Rectal smooth muscle tissue (tissue), 1 donor: ENCODE data around the gene EPRS1.
A peak's percentile ranks its signal among the peaks of the same experiment; 100 is the strongest.
"Not testable (repeated sequence)": the region's sequence is repeated elsewhere in the genome, so short reads cannot be mapped to it uniquely, and the experiment has no call there.

Experiments
- H3K27ac ChIP-seq: one replicate; pipeline ENCODE4 v1.7.0; 2013; ENCODE audit warnings: low read depth, low read length, inconsistent platforms
- H3K27me3 ChIP-seq: one replicate; pipeline ENCODE4 v1.7.0; 2013; ENCODE audit warnings: low read length; ENCODE audit not compliant: control insufficient read depth, insufficient read depth
- H3K36me3 ChIP-seq: one replicate; pipeline ENCODE4 v1.7.0; 2013; ENCODE audit warnings: low read length; ENCODE audit not compliant: control insufficient read depth, insufficient read depth
- H3K4me1 ChIP-seq: one replicate; pipeline ENCODE4 v1.7.0; 2013; ENCODE audit warnings: low read length; ENCODE audit not compliant: control insufficient read depth, insufficient read depth
- H3K4me3 ChIP-seq: one replicate; pipeline ENCODE4 v1.7.0; 2013; ENCODE audit warnings: low read length
- H3K9ac ChIP-seq: one replicate; pipeline ENCODE4 v1.7.0; 2013; ENCODE audit warnings: low read length

EPRS1 gene

GRCh38 chr1:220062629-220063028, 16.3 kb upstream of the EPRS1 start:
- Histone ChIP-seq H3K4me1 (no peaks in the 10 kb centered on the region), H3K36me3 (peaks cover 10% of the 10 kb centered on the region), H3K27ac (no peak overlapping the region), H3K27me3 (no peaks in the 10 kb centered on the region), H3K4me3 (no peak overlapping the region), H3K9ac (no peak overlapping the region)

DNA sequence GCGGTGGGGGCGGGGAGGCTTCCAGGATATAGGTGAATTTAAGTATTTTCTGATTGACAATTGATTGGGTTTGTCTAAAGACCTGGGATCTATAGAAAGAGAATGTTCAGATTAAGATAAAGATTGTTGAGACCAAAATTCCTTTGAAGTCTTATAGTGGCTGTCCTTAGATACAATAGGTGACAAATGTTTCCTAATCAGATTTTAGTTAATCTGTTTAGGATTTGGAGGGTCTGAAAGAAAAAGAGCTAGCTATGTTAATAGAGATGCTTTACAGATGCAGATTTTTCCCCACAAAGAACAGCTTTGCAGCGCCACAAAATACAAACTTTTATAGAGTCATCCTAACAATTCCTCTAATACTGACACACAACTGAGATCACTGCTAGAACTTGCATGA, 14.6 kb upstream of the EPRS1 start:
- H3K36me3 ChIP-seq, result peaks cover 5% of the 10 kb centered on the region

GRCh38 chr1:220056374-220056773, 10.1 kb upstream of the EPRS1 start:
- Histone ChIP-seq H3K36me3 (no peaks in the 10 kb centered on the region), H3K9ac (no peak overlapping the region), H3K27ac (no peak overlapping the region), H3K4me1 (no peaks in the 10 kb centered on the region), H3K27me3 (no peaks in the 10 kb centered on the region), H3K4me3 (no peak overlapping the region)

More for the DNA sequence above, 14.6 kb upstream of the EPRS1 start:
- no peaks in the 10 kb centered on the region for H3K4me1 ChIP-seq
- no peaks in the 10 kb centered on the region for H3K27me3 ChIP-seq
- H3K9ac ChIP-seq, result no peak overlapping the region
- no peak overlapping the region for H3K27ac ChIP-seq
- H3K4me3 ChIP-seq, result no peak overlapping the region

DNA sequence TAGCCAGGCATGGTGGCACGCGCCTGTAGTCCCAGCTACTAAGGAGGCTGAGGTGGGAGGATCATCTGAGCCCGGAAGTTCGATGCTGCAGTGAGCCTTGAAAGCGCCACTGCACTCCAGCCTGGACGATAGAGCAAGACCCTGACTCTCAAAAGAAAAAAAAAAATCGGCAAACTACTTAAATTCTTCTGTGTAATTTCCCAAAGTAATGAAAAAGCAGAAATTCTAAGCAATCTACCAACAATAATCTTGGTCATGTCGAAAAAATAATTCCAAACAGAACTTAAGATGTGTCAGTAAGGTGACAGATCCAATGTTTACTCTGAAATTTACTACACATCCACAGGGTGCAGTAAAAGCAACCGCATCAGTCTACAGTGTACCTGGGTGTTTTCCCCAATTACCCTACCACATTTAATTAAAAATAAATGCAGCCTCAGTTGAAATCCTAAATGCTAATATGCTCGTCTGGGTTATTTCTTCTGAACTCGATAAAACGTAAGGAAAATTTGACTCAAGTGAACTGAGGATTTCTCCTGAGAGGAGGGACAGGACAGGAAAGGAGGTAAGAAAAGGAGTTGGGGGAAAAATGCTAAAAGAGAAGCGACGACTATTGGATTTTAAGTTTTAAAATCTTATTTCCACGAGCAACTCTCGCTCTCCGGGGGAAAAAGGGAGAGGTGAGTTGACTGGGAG, 801 bp downstream of the EPRS1 start:
- Histone ChIP-seq H3K27me3 (no peaks in the 10 kb centered on the region), H3K4me1 (peaks cover 4% of the 10 kb centered on the region), H3K4me3 (peak overlapping the region; percentile 94), H3K9ac (peak overlapping the region; percentile 66), H3K27ac (peak overlapping the region; percentile 86), H3K36me3 (no peaks in the 10 kb centered on the region)

DNA sequence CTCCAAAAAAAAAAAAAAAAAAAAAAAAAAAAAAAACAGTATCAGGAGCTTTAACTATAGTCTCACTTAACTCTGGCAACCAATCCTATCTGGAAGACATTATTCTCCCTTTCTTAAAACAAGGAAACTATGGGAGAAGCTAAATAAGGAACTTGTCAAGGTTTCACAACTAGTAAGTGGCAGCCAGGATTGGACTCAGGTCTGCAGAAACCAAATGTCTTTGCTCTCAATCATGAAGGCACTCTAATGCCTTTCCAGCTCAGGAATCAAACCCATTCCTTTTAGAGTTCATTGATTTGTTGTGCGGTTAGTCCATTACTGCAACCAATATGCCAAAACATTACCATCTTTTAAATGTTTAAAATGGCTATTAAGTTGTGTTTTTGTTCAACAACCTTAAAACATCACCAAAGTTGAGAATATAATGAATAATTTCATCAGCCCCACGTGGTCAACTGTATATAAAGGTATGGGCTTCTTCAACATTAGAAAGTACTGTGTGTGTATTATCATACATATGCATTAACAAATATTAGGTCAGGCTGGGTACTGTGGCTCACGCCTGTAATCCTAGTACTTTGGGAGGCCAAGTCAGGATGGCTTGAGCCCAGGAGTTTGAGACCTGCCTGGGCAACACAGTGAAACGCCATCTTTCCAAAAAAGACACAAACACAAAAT, 1.5 kb downstream of the EPRS1 start:
- Histone ChIP-seq H3K9ac (no peak overlapping the region), H3K4me1 (peaks cover 4% of the 10 kb centered on the region), H3K27me3 (no peaks in the 10 kb centered on the region), H3K27ac (peak overlapping the region; percentile 86), H3K4me3 (peak overlapping the region; percentile 94), H3K36me3 (peaks cover 3% of the 10 kb centered on the region)

GRCh38 chr1:220043646-220044045, 2.7 kb downstream of the EPRS1 start:
- Histone ChIP-seq H3K27me3 (no peaks in the 10 kb centered on the region), H3K4me3 (no peak overlapping the region), H3K4me1 (peaks cover 4% of the 10 kb centered on the region), H3K36me3 (peaks cover 11% of the 10 kb centered on the region), H3K9ac (no peak overlapping the region), H3K27ac (no peak overlapping the region)

DNA sequence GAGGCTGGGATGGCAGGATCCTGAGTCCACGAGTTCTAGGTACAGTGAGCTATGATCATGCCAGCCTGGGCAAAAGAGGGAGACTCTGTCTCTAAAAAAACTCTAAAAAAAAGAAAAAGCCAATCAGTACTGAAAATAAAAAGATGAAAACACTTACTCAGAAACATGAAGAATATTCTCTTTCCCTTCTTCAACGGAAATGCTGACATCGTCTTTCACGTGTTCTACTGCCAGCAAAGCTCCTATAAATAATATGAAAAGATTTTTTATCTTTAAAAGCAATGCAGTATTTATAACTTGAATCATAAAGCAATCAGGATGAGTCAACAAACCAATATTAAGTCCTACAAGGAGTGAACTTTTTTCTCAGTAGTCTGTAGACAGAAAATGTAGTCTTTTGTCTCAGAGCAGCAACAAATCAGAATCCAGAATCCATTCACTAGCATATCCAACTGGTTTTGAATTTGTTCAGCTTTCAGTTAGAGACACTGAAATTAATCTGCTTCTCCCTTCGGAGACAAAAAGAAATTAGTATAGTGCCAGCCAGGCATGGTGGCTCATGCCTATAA, 6.2 kb downstream of the EPRS1 start:
- no peak overlapping the region for H3K27ac ChIP-seq
- H3K36me3 ChIP-seq, result peaks cover 13% of the 10 kb centered on the region
- no peak overlapping the region for H3K9ac ChIP-seq
- no peak overlapping the region for H3K4me3 ChIP-seq
- H3K4me1 ChIP-seq, result no peaks in the 10 kb centered on the region
- no peaks in the 10 kb centered on the region for H3K27me3 ChIP-seq

DNA sequence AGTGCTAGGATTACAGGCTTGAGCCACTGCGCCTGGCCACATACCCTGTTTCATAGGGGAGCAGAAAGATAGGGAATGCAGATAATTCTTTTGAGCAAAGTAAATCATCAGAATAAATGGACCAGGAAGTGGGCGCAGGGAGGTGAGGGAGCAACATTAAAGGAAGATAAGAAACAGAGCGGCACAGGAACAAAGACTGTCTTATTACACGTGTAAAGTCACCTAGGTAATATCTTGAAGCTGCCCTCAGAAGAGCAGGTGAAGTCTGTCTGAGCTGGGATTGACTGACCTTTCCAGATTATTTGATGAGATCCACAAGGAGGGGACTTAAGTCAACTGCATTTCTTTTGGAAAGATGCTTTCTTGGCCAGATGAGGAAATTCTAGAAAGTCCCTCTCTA, 7.7 kb downstream of the EPRS1 start:
- no peak overlapping the region for H3K27ac ChIP-seq
- no peaks in the 10 kb centered on the region for H3K27me3 ChIP-seq
- H3K4me3 ChIP-seq, result no peak overlapping the region
- H3K36me3 ChIP-seq, result peaks cover 13% of the 10 kb centered on the region
- no peaks in the 10 kb centered on the region for H3K4me1 ChIP-seq
- H3K9ac ChIP-seq, result no peak overlapping the region

GRCh38 chr1:220037810-220038209, 8.5 kb downstream of the EPRS1 start:
- H3K4me1 ChIP-seq, H3K9ac ChIP-seq, H3K27me3 ChIP-seq, H3K4me3 ChIP-seq, H3K27ac ChIP-seq: not testable (repeated sequence)
- peaks cover 13% of the 10 kb centered on the region for H3K36me3 ChIP-seq

DNA sequence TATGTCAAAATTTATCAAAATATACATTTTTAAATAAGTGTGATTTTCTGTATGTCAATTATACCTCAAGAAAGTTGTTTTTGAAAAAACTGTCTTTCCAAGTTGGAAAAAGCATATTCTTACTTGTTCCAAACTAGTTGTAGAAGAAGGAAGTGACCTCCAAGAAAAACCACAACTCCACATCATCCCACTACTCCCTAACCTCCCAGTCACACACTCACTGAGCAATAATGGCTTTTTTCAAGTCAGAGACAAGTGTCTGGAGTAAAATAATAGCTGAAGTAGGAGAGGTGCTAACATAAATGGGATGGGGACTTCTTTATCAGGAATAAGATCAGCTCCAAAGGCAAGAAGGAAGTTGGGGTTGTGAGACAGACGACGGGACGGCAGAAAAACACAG, 13.4 kb downstream of the EPRS1 start:
- H3K36me3 ChIP-seq, result peaks cover 3% of the 10 kb centered on the region
- H3K4me1 ChIP-seq, result no peaks in the 10 kb centered on the region
- no peak overlapping the region for H3K27ac ChIP-seq
- no peaks in the 10 kb centered on the region for H3K27me3 ChIP-seq
- H3K4me3 ChIP-seq, result no peak overlapping the region
- H3K9ac ChIP-seq, result no peak overlapping the region

- Histone ChIP-seq H3K4me1 (no peaks in the 10 kb centered on the region), H3K4me3 (no peak overlapping the region), H3K36me3 (peaks cover 3% of the 10 kb centered on the region), H3K27ac (no peak overlapping the region), H3K9ac (no peak overlapping the region), H3K27me3 (no peaks in the 10 kb centered on the region)
Measured at GRCh38 chr1:220031287-220031686, 15.0 kb downstream of the EPRS1 start.

- Histone ChIP-seq H3K27ac (no peak overlapping the region), H3K4me3 (no peak overlapping the region), H3K4me1 (no peaks in the 10 kb centered on the region), H3K9ac (no peak overlapping the region), H3K36me3 (peaks cover 3% of the 10 kb centered on the region), H3K27me3 (no peaks in the 10 kb centered on the region)
Measured at GRCh38 chr1:220028346-220028895, 17.9 kb downstream of the EPRS1 start.
